ENCODE data around the gene CFAP299. TPM values are rescaled to one million over a fixed set of nuclear protein-coding genes. Genes with fewer than 3 reads are reported as not detected.

CFAP299 gene
- total and polyA plus RNA-seq, 2 of the 8 experiments (the other 6 are each of a cell fraction or from before 2014, with no cell fraction given), result not detected

DNA sequence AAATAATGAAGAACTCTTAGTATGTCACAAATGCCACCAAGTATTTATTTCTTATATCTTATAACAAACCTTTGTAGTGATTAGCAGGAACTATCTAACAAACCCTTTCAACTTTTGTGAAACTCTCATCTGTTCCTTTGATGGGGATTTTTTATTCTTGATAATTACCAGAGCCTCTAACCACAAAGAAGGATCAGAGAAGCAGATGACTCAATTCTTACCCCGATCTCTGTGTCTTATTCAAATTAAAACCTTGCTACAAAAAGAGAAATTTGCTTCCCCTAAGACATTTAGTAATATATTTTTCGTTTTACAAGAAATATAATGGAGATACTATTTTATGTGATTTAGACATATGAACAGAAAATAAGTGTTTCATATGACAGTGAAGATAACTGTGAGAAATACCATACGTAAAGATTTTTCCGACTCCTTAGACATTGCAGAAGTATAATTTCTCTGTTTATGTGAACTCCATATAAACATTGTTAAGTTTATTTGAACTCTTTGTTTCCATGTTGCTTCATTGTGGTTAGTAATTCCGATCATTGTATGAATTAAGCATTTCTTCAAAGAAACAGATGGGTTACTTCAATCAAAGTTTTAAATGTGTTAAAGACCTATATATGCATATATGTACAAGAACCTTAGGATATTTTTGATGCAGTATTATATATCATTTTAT, 205.4 kb downstream of the CFAP299 start:
- ChIA-PET POLR2A (ENCODE audit: partially characterized antibody) (no interaction called here), CTCF (ENCODE audit: partially characterized antibody) (interaction anchor here (1.5 kb wide), 1 partner anchor 16 kb away, joined by 3 read pairs; no protein-coding TSS in a partner anchor)
- no peak overlapping the region for H2BK12ac ChIP-seq (ENCODE audit: low read depth, low read length)
- H3K4me3 ChIP-seq (ENCODE audit: extremely low read depth in 1 of 4, insufficient read depth in 2 of 4, low read depth in 3 of 4, low read length in 4 of 4), result no peak overlapping the region
- DNase-seq (ENCODE audit: low read depth in 1 of 2, low spot score in 2 of 2) (no peak), FAIRE-seq (no peak)
- no peak overlapping the region for H3K23ac ChIP-seq (ENCODE audit: insufficient read length)
- H3K4me1 ChIP-seq (replicated peaks in 1 of 4; ENCODE audit: control insufficient read depth in 3 of 4, insufficient read depth in 4 of 4, low read length in 3 of 4), result no peaks in the 10 kb centered on the region
- no peak overlapping the region for H2BK15ac ChIP-seq (ENCODE audit: low read length)
- no peak overlapping the region for H2BK120ac ChIP-seq (replicated peaks; ENCODE audit: low read depth, low read length)
- no peak overlapping the region for H3K18ac ChIP-seq (ENCODE audit: extremely low read depth, low read length)
- H3K23me2 ChIP-seq (ENCODE audit: low read depth, low read length), result no peaks in the 10 kb centered on the region
- no peak overlapping the region for H2BK20ac ChIP-seq (ENCODE audit: low read length)
- H2AFZ ChIP-seq (ENCODE audit: low read length), result no peak overlapping the region
- WGBS, 2 experiments (ENCODE audit: extremely low coverage in 1 of 2, insufficient coverage in 1 of 2, insufficient read length in 1 of 2, insufficient replicate concordance in 2 of 2, low coverage in 1 of 2, low lambda C conversion rate in 2 of 2, missing lambda C conversion rate in 1 of 2), result 89% methylated on average over 5 of the region's 5 CpGs; no CpG with 5 or more reads in 1 of the 2 experiments
- no peak overlapping the region for H3K4ac ChIP-seq (replicated peaks; ENCODE audit: insufficient read length, low read depth, low read length)
- H4K8ac ChIP-seq (ENCODE audit: extremely low read depth, insufficient read depth, low read length), result no peak overlapping the region
- H4K20me1 ChIP-seq (replicated peaks in 1 of 2; ENCODE audit: control insufficient read depth in 1 of 2, insufficient read depth in 2 of 2, low read length in 2 of 2), result no peaks in the 10 kb centered on the region
- H3K27me3 ChIP-seq (replicated peaks in 1 of 4; ENCODE audit: control insufficient read depth in 3 of 4, extremely low read depth in 1 of 4, insufficient read depth in 3 of 4, low read length in 3 of 4), result no peaks in the 10 kb centered on the region
- no peak overlapping the region for H2BK5ac ChIP-seq (ENCODE audit: low read depth, low read length)
- no peak overlapping the region for H2AK5ac ChIP-seq (ENCODE audit: low read depth, low read length)
- no peaks in the 10 kb centered on the region for H3K9me3 ChIP-seq (ENCODE audit: insufficient read depth in 2 of 2, low read depth in 1 of 2, low read length in 1 of 2)
- no peaks in the 10 kb centered on the region for H3K79me1 ChIP-seq (ENCODE audit: low read depth, low read length)
- no peak overlapping the region for H3K9ac ChIP-seq (replicated peaks in 1 of 4; ENCODE audit: extremely low read depth in 1 of 4, low read depth in 3 of 4, low read length in 3 of 4)
- H3K14ac ChIP-seq (ENCODE audit: insufficient read length), result no peak overlapping the region
- no peak overlapping the region for H3K4me2 ChIP-seq (ENCODE audit: insufficient read depth in 1 of 2, low read depth in 2 of 2, low read length in 2 of 2)
- no peak overlapping the region for H4K91ac ChIP-seq (replicated peaks; ENCODE audit: insufficient read length, low read length)
- no peak overlapping the region for H3K27ac ChIP-seq (ENCODE audit: low read depth, low read length)
- H4K5ac ChIP-seq (ENCODE audit: insufficient read length, low read depth, low read length), result no peak overlapping the region
- H3K56ac ChIP-seq (replicated peaks; ENCODE audit: insufficient read length, low read depth, low read length), result no peak overlapping the region
- H3K36me3 ChIP-seq (ENCODE audit: control insufficient read depth in 2 of 4, insufficient read depth in 4 of 4, low read length in 3 of 4), result no peaks in the 10 kb centered on the region
- H3K79me2 ChIP-seq (ENCODE audit: control insufficient read depth in 1 of 2, insufficient read depth in 2 of 2, low read length in 2 of 2), result no peaks in the 10 kb centered on the region
- TF ChIP-seq CBX5 (IDR thresholded peaks at IDR 0.05; ENCODE audit: low read depth, low read length) (no peak), TBP (IDR thresholded peaks at IDR 0.05; ENCODE audit: low read depth, low read length) (no peak), SAP30 (IDR thresholded peaks at IDR 0.05; ENCODE audit: insufficient read depth, insufficient replicate concordance, low read length) (no peak), TAF7 (optimal IDR thresholded peaks at IDR 0.05; ENCODE audit: borderline replicate concordance, low read depth, low read length) (no peak), RXRA (IDR thresholded peaks at IDR 0.05; ENCODE audit: insufficient read depth, low read depth, low read length) (no peak), POU5F1 (IDR thresholded peaks at IDR 0.05; ENCODE audit: low read depth, low read length) (no peak), EZH2 (IDR thresholded peaks at IDR 0.05; ENCODE audit: low read depth, low read length, severe bottlenecking) (no peak), HDAC2 (IDR thresholded peaks at IDR 0.05; ENCODE audit: borderline replicate concordance in 1 of 2, low read depth in 2 of 2, low read length in 2 of 2) (no peak), TAF1 (IDR thresholded peaks at IDR 0.05; ENCODE audit: low read depth, low read length) (no peak), HDAC6 (IDR thresholded peaks at IDR 0.05; ENCODE audit: low read depth, low read length) (no peak), CHD2 (IDR thresholded peaks at IDR 0.05; ENCODE audit: low read length) (no peak), CHD1 (IDR thresholded peaks at IDR 0.05; ENCODE audit: low read depth, low read length) (no peak), CREB1 (IDR thresholded peaks at IDR 0.05) (no peak), BCL11A (IDR thresholded peaks at IDR 0.05; ENCODE audit: low read depth in 2 of 2, low read length in 2 of 2) (no peak)
